ENCODE data around the gene COL23A1. TPM values are rescaled to one million over a fixed set of nuclear protein-coding genes. Genes with fewer than 3 reads are reported as not detected.

The COL23A1 gene
- total RNA-seq, 1 experiment from 2014 or later: 15.0 TPM

- H3K4me1 Mint-ChIP-seq: peaks cover 44% of the 10 kb centered on the region
- no peak for TF ChIP-seq NFATC4 (CRISPR knock-in tag; IDR thresholded peaks at IDR 0.05)
- no peak for TF ChIP-seq TCF7 (CRISPR knock-in tag; IDR thresholded peaks at IDR 0.05; ENCODE audit: low read depth)
- TF ChIP-seq ZNF671 (CRISPR knock-in tag; IDR thresholded peaks at IDR 0.05): no peak
- no peak for TF ChIP-seq EMX1 (CRISPR knock-in tag; IDR thresholded peaks at IDR 0.05)
- H3K27ac Mint-ChIP-seq: peak overlapping the region; percentile 43
- H3K4me3 Mint-ChIP-seq: no peak overlapping the region
- CTCF ChIA-PET: interaction anchor here (1.0 to 5.5 kb wide), 4 partner anchors 13 to 363 kb away, joined by 3 to 43 read pairs (median 4); no protein-coding TSS in a partner anchor
- H3K9me3 Mint-ChIP-seq: no peaks in the 10 kb centered on the region
- POLR2A ChIA-PET: no interaction called here
- DNase-seq (ENCODE audit: low spot score): no peak
- ATAC-seq: no peak
- no peaks in the 10 kb centered on the region for H3K27me3 Mint-ChIP-seq (ENCODE audit: low read depth)
- no peaks in the 10 kb centered on the region for H3K36me3 Mint-ChIP-seq
Measured at GRCh38 chr5:178542455-178542854, 47.7 kb downstream of the COL23A1 start.

DNA sequence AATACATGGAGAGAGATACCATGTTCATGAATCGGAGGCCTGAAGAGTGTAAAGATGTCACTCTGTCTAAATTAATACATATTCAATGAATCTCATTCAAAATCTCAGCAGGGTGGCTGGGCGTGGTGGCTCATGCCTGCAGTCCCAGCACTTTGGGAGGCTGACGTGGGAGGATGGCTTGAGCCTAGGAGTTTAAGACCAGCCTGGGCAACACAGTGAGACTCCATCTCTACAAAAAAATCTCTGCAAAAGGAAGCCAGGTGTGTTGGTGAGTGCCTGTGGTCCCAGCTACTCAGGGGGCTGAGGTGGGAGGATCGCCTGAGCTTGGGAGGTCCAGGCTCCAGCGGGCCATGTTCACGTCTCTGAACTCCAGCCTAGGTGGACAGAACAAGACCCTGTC is 49.7 kb downstream of the COL23A1 start:
- Mint-ChIP-seq H3K9me3 (no peaks in the 10 kb centered on the region), H3K27me3 (ENCODE audit: low read depth) (no peaks in the 10 kb centered on the region), H3K27ac (no peak overlapping the region), H3K4me1 (peaks cover 29% of the 10 kb centered on the region), H3K4me3 (no peak overlapping the region), H3K36me3 (no peaks in the 10 kb centered on the region)
- no peak for ATAC-seq
- ChIA-PET CTCF (no interaction called here), POLR2A (no interaction called here)
- DNase-seq (ENCODE audit: low spot score): no peak
- TF ChIP-seq ZNF121 (CRISPR knock-in tag; IDR thresholded peaks at IDR 0.05) (peak; percentile 97), ZNF138 (CRISPR knock-in tag; conservative IDR thresholded peaks at IDR 0.05) (no peak), SOX15 (CRISPR knock-in tag; IDR thresholded peaks at IDR 0.05) (no peak)

DNA sequence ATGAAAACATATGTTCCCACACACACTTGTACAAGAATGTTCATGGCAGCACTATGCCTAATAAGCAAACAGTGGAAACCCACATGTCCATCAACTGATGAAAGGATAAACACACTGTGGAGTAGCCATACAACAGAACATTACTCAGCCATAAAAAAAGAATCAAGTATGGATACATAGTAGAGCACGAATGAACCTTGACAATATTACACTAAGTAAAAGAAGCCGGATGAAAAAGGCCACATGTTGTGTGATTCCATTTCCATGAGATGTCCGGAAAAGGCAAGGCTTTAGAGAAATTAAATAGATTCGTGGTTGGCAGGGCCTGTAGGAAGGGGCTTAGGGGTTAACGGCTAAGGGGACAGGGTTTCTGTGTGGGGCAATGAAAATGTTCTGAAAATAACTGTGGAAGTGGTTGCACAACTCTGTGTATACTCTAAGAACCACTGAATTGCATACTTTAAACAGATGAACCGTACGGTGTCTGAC is 51.4 kb downstream of the COL23A1 start:
- DNase-seq (ENCODE audit: low spot score) (no peak), ATAC-seq (no peak)
- H3K36me3 Mint-ChIP-seq: no peaks in the 10 kb centered on the region
- ChIA-PET CTCF (interaction anchor here (1.6 to 2.4 kb wide), 2 partner anchors 51 to 78 kb away, joined by 3 to 10 read pairs; partner anchors contain the start of gene COL23A1), POLR2A (no interaction called here)
- TF ChIP-seq, protein P1, sequence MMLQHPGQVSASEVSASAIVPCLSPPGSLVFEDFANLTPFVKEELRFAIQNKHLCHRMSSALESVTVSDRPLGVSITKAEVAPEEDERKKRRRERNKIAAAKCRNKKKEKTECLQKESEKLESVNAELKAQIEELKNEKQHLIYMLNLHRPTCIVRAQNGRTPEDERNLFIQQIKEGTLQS (CRISPR knock-in tag; conservative IDR thresholded peaks at IDR 0.05): no peak
- TF ChIP-seq IRF2 (CRISPR knock-in tag; IDR thresholded peaks at IDR 0.05; ENCODE audit: borderline replicate concordance, low read depth): no peak
- no peak for TF ChIP-seq USF1 (CRISPR knock-in tag; IDR thresholded peaks at IDR 0.05)
- TF ChIP-seq ELF4 (CRISPR knock-in tag; IDR thresholded peaks at IDR 0.05; ENCODE audit: low read depth): no peak
- no peak for TF ChIP-seq CREB1 (CRISPR knock-in tag; IDR thresholded peaks at IDR 0.05)
- no peak for TF ChIP-seq NR2C2 (CRISPR knock-in tag; IDR thresholded peaks at IDR 0.05)
- no peak for TF ChIP-seq ZNF121 (CRISPR knock-in tag; IDR thresholded peaks at IDR 0.05)
- no peak for TF ChIP-seq ZNF219 (CRISPR knock-in tag; IDR thresholded peaks at IDR 0.05; ENCODE audit: borderline replicate concordance)
- TF ChIP-seq, protein P2, sequence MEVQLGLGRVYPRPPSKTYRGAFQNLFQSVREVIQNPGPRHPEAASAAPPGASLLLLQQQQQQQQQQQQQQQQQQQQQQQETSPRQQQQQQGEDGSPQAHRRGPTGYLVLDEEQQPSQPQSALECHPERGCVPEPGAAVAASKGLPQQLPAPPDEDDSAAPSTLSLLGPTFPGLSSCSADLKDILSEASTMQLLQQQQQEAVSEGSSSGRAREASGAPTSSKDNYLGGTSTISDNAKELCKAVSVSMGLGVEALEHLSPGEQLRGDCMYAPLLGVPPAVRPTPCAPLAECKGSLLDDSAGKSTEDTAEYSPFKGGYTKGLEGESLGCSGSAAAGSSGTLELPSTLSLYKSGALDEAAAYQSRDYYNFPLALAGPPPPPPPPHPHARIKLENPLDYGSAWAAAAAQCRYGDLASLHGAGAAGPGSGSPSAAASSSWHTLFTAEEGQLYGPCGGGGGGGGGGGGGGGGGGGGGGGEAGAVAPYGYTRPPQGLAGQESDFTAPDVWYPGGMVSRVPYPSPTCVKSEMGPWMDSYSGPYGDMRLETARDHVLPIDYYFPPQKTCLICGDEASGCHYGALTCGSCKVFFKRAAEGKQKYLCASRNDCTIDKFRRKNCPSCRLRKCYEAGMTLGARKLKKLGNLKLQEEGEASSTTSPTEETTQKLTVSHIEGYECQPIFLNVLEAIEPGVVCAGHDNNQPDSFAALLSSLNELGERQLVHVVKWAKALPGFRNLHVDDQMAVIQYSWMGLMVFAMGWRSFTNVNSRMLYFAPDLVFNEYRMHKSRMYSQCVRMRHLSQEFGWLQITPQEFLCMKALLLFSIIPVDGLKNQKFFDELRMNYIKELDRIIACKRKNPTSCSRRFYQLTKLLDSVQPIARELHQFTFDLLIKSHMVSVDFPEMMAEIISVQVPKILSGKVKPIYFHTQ (CRISPR knock-in tag; IDR thresholded peaks at IDR 0.05): no peak
- no peak for TF ChIP-seq SP1 (CRISPR knock-in tag; conservative IDR thresholded peaks at IDR 0.05)
- TF ChIP-seq, protein P3, sequence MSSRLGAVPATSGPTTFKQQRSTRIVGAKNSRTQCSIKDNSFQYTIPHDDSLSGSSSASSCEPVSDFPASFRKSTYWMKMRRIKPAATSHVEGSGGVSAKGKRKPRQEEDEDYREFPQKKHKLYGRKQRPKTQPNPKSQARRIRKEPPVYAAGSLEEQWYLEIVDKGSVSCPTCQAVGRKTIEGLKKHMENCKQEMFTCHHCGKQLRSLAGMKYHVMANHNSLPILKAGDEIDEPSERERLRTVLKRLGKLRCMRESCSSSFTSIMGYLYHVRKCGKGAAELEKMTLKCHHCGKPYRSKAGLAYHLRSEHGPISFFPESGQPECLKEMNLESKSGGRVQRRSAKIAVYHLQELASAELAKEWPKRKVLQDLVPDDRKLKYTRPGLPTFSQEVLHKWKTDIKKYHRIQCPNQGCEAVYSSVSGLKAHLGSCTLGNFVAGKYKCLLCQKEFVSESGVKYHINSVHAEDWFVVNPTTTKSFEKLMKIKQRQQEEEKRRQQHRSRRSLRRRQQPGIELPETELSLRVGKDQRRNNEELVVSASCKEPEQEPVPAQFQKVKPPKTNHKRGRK (CRISPR knock-in tag; IDR thresholded peaks at IDR 0.05; ENCODE audit: borderline replicate concordance): no peak
- TF ChIP-seq TEAD1 (CRISPR knock-in tag; IDR thresholded peaks at IDR 0.05): no peak
- TF ChIP-seq STAT6 (CRISPR knock-in tag; conservative IDR thresholded peaks at IDR 0.05; ENCODE audit: low read depth): no peak
- TF ChIP-seq NR1H2 (CRISPR knock-in tag; IDR thresholded peaks at IDR 0.05): no peak
- TF ChIP-seq PRRX2 (CRISPR knock-in tag; IDR thresholded peaks at IDR 0.05): no peak
- no peak overlapping the region for H3K4me3 Mint-ChIP-seq
- no peak overlapping the region for H3K27ac Mint-ChIP-seq
- peaks cover 24% of the 10 kb centered on the region for H3K4me1 Mint-ChIP-seq
- no peaks in the 10 kb centered on the region for H3K9me3 Mint-ChIP-seq
- H3K27me3 Mint-ChIP-seq (ENCODE audit: low read depth): no peaks in the 10 kb centered on the region
